Gastroesophageal sphincter (tissue), 2 donors: ENCODE data around the gene ST13.
"Not testable (repeated sequence)": the region's sequence is repeated elsewhere in the genome, so short reads cannot be mapped to it uniquely, and the experiment has no call there.

Experiments
- EP300 ChIP-seq: sonication (generic); formaldehyde crosslinking; IDR thresholded peaks from one replicate; pipeline ENCODE4 v1.6.1; 2017; ENCODE audit warnings: antibody characterized with exemption, mild to moderate bottlenecking
- POLR2A ChIP-seq, 2 donors: fragments of 450-650 bp; IDR thresholded peaks; one replicate each; pipeline ENCODE4 v1.6.1; 2017; ENCODE audit warnings: antibody characterized with exemption in 2 of 2, mild to moderate bottlenecking in 2 of 2, moderate library complexity in 1 of 2

DNA sequence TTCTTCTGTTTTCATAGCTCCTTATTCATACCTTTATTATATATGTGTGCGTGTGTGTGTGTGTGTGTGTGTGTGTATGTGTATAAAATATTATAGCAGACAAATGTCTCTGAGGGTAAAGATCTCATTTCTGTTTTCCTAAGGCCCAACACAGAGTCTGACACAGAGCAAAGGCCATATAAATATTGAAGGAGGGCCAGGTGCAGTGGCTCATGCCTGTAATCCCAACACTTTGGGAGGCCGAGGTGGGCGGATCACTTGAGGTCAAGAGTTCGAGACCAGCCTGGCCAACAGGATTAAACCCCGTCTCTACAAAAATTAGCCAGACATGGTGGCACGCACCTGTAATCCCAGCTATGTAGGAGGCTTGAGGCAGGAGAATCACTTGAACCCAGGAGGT, 11.9 kb upstream of the ST13 start:
- not testable (repeated sequence) for TF ChIP-seq EP300; POLR2A (IDR thresholded peaks at IDR 0.05)
